Measurements from ENCODE around the gene PCK2. TPM values are rescaled to one million over a fixed set of nuclear protein-coding genes. Genes with fewer than 3 reads are reported as not detected.
A peak's percentile ranks its signal among the peaks of the same experiment; 100 is the strongest.
"Not testable (repeated sequence)": the region's sequence is repeated elsewhere in the genome, so short reads cannot be mapped to it uniquely, and the experiment has no call there.

PCK2 gene
- 7.6 and 9.7 TPM in 2 replicates for total RNA-seq

GRCh38 chr14:24093901-24094840 is at the start of gene PCK2:
PCK2 (plus strand) TSS chr14:24094311; CDS start chr14:24094406, 95 bp downstream.
- peak; percentile 48 to 69 for DNase-seq (ENCODE audit: low read depth in 2 of 2)

- DNase-seq (ENCODE audit: low read depth in 2 of 2): not testable (repeated sequence)
These were observed 45.1 kb upstream of the PCK2 start for GRCh38 chr14:24049002-24049401.

- not testable (repeated sequence) for DNase-seq (ENCODE audit: low read depth in 2 of 2)
These were observed 43.4 kb upstream of the PCK2 start for GRCh38 chr14:24050753-24051152.

- no peak for DNase-seq (ENCODE audit: low read depth in 2 of 2)
These were observed 42.8 kb upstream of the PCK2 start for GRCh38 chr14:24051176-24051788.

- DNase-seq (ENCODE audit: low read depth in 2 of 2): peak; percentile 47 to 65
These were observed 42.1 kb upstream of the PCK2 start, which contains the start of gene CARMIL3 for GRCh38 chr14:24051789-24052655. CARMIL3 (plus strand) TSS chr14:24052009; CDS start chr14:24052154, 145 bp downstream.

- DNase-seq (ENCODE audit: low read depth in 2 of 2): no peak
These were observed 41.2 kb upstream of the PCK2 start for GRCh38 chr14:24052656-24053547.

- no peak for DNase-seq (ENCODE audit: low read depth in 2 of 2)
These were observed 40.4 kb upstream of the PCK2 start for GRCh38 chr14:24053548-24054323.

GRCh38 chr14:24054324-24054641 is 39.8 kb upstream of the PCK2 start:
- no peak for DNase-seq (ENCODE audit: low read depth in 2 of 2)

GRCh38 chr14:24054646-24055045 is 39.5 kb upstream of the PCK2 start:
- no peak for DNase-seq (ENCODE audit: low read depth in 2 of 2)

- no peak for DNase-seq (ENCODE audit: low read depth in 2 of 2)
These were observed 37.9 kb upstream of the PCK2 start for GRCh38 chr14:24055971-24056799.

- DNase-seq (ENCODE audit: low read depth in 2 of 2): no peak
These were observed 37.3 kb upstream of the PCK2 start for GRCh38 chr14:24056800-24057184.

- no peak for DNase-seq (ENCODE audit: low read depth in 2 of 2)
These were observed 36.8 kb upstream of the PCK2 start for GRCh38 chr14:24057271-24057670.

GRCh38 chr14:24057867-24058259 is 36.2 kb upstream of the PCK2 start:
- no peak for DNase-seq (ENCODE audit: low read depth in 2 of 2)

- peak; percentile 63 to 73 for DNase-seq (ENCODE audit: low read depth in 2 of 2)
These were observed 35.7 kb upstream of the PCK2 start for GRCh38 chr14:24058260-24058950.

GRCh38 chr14:24058951-24059475 is 35.1 kb upstream of the PCK2 start:
- DNase-seq (ENCODE audit: low read depth in 2 of 2): no peak

- no peak for DNase-seq (ENCODE audit: low read depth in 2 of 2)
These were observed 34.2 kb upstream of the PCK2 start for GRCh38 chr14:24059841-24060388.

GRCh38 chr14:24060443-24060842 is 33.7 kb upstream of the PCK2 start:
- DNase-seq (ENCODE audit: low read depth in 2 of 2): no peak
